NOMO-1 treated with dmso at 0.1 percent for 144 hours (cell line): ENCODE results near the gene DDX5.
A peak's percentile ranks its signal among the peaks of the same experiment; 100 is the strongest.

Source experiments
- DNase-seq: peaks from one replicate; lab custom pipeline; 2025; ENCODE audit not compliant: unreplicated experiment; lab: John Stamatoyannopoulos, UW

The DDX5 gene

DNA sequence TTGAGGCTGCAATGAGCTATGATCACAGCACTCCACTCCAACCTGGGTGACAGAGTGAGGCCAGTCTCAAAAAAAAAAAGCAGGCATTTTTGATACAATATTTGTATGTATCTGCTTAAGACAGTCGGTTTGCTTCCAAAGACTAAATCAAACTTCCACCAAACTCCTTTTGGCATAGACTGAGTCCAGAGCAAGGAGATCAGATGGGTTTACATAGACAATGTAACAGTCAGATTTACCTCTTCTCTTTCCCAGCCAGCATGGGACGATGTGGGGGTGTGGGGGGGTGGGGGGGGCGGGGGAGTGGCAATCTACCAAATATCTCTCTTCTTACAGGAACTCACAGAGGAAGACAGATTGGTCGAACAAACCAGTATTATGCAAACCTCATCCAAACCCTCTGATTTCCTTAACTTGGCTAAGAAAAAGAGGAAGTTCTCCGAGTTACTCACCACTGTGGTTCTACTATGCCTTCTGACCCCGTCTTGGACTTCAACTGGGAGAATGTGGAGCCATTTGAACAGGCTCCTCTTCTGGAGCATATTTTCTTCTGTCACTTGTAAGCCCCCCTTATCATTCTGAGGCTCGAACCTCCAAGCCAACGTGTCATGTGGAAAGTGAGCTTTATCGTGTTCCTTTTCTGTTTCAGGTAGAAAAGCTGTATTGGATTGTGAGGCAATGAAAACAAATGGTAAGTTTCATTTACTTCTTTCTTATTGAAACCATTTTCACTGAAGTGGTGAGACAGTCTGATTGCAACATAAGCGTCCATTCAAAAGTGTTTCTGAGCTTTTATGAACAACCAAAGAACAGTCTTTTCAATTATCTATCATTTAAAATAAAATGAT, 57.2 kb downstream of the DDX5 start, which contains the start of gene MILR1:
Gene MILR1, plus strand, starts transcription at position 451 of the 848 bp plus-strand sequence. Its CDS starts 54 bp downstream, at position 505.
- peak; percentile 94 for DNase-seq
